Measurements from ENCODE around the gene OLAH.
A peak's percentile ranks its signal among the peaks of the same experiment; 100 is the strongest.

OLAH gene

DNA sequence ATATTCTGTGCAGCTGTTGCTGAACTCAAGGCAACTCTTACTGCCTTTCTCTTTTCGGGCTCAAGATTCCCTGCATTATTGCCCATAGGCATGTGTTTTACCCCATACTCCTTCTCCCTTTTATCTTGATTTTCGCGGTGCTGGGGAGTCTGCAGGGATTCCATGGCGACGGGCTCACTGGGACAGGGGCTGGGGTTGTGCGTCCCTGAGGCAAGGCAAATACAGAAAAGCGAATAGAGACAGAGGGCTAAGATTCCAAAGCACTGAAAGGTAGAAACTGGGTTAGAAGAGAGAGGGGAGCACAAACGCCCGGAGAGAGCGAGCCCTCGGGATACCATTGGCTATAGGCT, 52.9 kb downstream of the OLAH start:
- TF ChIP-seq CTCF (IDR thresholded peaks at IDR 0.05) = no peak
- peaks cover 7% of the 10 kb centered on the region for H3K36me3 ChIP-seq
- peak overlapping the region; percentile 84 to 98 for H3K4me3 ChIP-seq (ENCODE audit: low read depth in 1 of 2, low read length in 1 of 2)
- H3K27me3 ChIP-seq = peaks cover 11% of the 10 kb centered on the region
- H3K27ac ChIP-seq = peak overlapping the region; percentile 95
- peaks cover 16 to 19% of the 10 kb centered on the region in 2 experiments for H3K4me1 ChIP-seq (ENCODE audit: control insufficient read depth in 1 of 2, insufficient read depth in 1 of 2, low read depth in 1 of 2, low read length in 1 of 2)
- no peaks in the 10 kb centered on the region for H3K9me3 ChIP-seq

DNA sequence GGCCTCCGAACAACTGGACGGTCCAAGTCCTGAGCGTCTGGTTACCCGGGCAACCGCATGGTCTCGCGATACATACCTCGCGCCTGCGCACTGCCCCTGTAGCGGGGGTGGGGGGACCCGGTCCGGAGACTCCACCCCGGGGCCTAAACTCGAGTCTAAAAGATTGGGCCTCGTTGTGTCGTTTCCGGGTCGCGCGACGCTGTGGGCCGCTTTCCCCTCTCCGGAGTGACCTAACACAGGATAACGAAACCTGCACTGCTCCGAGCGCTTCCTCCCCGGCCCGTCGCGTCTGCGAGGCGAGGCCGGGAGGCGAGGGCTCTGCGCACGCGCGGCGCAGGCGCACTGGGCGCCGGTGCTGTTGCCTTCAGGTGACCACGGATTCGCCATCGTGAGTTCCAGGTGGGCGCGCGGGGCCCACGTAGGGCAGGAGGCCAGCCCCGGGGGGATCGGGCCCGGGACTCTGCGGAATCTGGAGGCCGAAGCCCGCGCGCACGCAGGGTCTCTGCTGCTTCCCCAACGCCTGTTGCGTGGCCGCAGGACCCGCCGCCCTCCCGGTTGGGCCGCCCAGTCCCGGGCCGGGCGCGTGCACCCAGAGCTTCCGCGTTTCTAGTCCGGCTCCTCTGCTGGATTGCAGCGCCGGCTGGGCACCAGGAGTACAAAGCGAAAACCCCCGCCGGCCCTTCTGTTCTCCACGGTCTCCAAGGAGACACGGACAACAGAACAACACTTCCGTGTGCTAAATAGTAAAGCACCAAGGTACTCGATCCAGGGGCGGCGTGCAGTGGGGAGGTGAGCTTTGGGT, 53.5 kb downstream of the OLAH start, which contains the start of gene RPP38:
RPP38 (plus strand) TSS at position 345 of the 802 bp plus-strand sequence. CDS start 5,960 bp downstream, outside the sequence.
- Histone ChIP-seq H3K36me3 (peaks cover 9% of the 10 kb centered on the region), H3K9me3 (no peaks in the 10 kb centered on the region), H3K27ac (peak within 1 kb of the TSS; percentile 95), H3K27me3 (peaks cover 11% of the 10 kb centered on the region), H3K4me3 (ENCODE audit: low read depth in 1 of 2, low read length in 1 of 2) (peak within 1 kb of the TSS; percentile 84 to 98), H3K4me1 (ENCODE audit: control insufficient read depth in 1 of 2, insufficient read depth in 1 of 2, low read depth in 1 of 2, low read length in 1 of 2) (peaks cover 16 to 19% of the 10 kb centered on the region in 2 experiments)
- TF ChIP-seq CTCF (IDR thresholded peaks at IDR 0.05) = peak; percentile 12

DNA sequence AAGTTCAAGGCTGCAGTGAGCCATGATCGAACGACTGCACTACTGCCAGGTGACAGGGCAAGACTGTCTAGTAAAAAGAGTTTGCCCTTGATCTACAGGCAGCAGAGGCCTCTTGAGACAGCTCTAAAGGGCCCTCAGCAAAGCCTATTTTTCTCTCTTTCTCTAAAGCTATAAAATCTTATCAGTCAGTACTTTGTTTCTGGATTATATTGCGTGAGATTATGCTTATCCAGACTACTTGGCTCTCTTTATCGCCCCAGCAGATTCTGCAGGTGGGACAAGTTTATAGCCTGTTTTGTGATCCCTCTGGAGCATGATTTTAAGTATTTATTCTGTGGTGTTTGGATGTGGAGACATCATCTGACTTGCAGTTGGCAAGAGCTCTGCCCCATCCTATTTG, 56.1 kb downstream of the OLAH start:
- H3K27ac ChIP-seq = no peak overlapping the region
- no peaks in the 10 kb centered on the region for H3K9me3 ChIP-seq
- no peak overlapping the region for H3K4me3 ChIP-seq (ENCODE audit: low read depth in 1 of 2, low read length in 1 of 2)
- H3K36me3 ChIP-seq = peaks cover 35% of the 10 kb centered on the region
- peaks cover 7% of the 10 kb centered on the region for H3K27me3 ChIP-seq
- H3K4me1 ChIP-seq (ENCODE audit: control insufficient read depth in 1 of 2, insufficient read depth in 1 of 2, low read depth in 1 of 2, low read length in 1 of 2) = peaks cover 16 to 19% of the 10 kb centered on the region in 2 experiments
- no peak for TF ChIP-seq CTCF (IDR thresholded peaks at IDR 0.05)

GRCh38 chr10:15103513-15103912, 59.8 kb downstream of the OLAH start:
- Histone ChIP-seq H3K4me3 (ENCODE audit: low read depth in 1 of 2, low read length in 1 of 2) (no peak overlapping the region), H3K27ac (no peak overlapping the region), H3K36me3 (peaks cover 39% of the 10 kb centered on the region), H3K9me3 (no peaks in the 10 kb centered on the region), H3K4me1 (ENCODE audit: control insufficient read depth in 1 of 2, insufficient read depth in 1 of 2, low read depth in 1 of 2, low read length in 1 of 2) (peaks cover 0 to under 1% of the 10 kb centered on the region in 2 experiments), H3K27me3 (no peaks in the 10 kb centered on the region)
- no peak for TF ChIP-seq CTCF (IDR thresholded peaks at IDR 0.05)

DNA sequence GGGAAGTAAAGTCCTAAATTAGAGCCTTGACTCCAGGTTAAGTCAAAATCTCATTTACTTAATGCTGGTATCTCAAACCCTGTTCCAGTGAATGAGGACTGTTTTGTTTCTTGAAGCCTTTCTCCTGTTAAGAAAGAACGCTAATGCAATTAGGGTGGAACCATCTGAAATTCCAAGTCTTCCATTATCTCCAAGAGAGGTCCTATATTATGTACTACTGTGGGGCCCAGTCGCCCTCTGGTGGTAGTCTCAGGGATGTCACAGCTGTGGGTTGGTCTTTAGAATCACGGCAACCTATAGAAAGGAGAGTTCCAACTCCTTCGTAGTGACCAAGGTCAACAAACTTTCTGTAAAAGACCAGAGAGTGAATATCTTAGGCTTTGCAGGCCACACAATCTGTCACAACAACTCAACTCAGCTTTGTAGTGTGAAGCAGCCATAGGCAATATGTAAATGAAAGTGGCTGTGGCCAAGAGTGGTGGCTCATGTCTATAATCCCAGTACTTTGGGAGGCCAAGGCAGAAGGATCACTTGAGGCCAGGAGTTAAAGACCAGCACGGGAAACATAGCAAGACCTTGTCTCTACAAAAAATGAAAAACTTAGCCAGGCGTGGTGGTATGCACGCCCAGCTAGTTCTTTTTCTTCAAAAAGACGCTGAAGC, 62.7 kb downstream of the OLAH start:
- Histone ChIP-seq H3K4me3 (ENCODE audit: low read depth in 1 of 2, low read length in 1 of 2) (no peak overlapping the region), H3K9me3 (no peaks in the 10 kb centered on the region), H3K27ac (no peak overlapping the region), H3K27me3 (no peaks in the 10 kb centered on the region), H3K36me3 (peaks cover 33% of the 10 kb centered on the region), H3K4me1 (ENCODE audit: control insufficient read depth in 1 of 2, insufficient read depth in 1 of 2, low read depth in 1 of 2, low read length in 1 of 2) (no peaks in the 10 kb centered on the region)
- peak; percentile 91 for TF ChIP-seq CTCF (IDR thresholded peaks at IDR 0.05)

Measured in neutrophil (primary cell).